ENCODE results near the gene RPS6KA6. TPM values are rescaled to one million over a fixed set of nuclear protein-coding genes. Genes with fewer than 3 reads are reported as not detected.

Gene RPS6KA6
- polyA plus RNA-seq, 1 experiment = 1.9 TPM

DNA sequence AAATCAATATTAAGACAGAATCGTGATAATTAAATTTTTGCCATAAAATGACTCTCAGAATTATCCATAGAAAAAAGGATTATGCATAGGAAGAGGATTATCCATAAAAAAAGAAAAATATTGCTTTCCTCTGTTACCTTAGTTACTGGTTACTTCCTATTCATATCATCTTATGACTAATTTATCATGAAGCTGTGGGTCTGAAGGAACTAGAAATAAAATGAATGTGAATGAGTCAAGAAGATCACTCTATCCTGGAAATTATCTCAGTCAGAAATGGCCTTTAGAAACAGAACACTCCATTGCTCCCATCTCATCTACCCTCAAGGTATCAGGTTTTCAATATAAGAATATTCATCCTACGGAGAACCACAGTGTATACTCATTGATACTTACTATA is 19.4 kb downstream of the RPS6KA6 start:
- no peak overlapping the region for H3K4me3 ChIP-seq (ENCODE audit: low read depth, low read length)
- no peaks in the 10 kb centered on the region for H3K36me3 ChIP-seq (ENCODE audit: control insufficient read depth, insufficient read depth, low read length)
- ChIA-PET POLR2A (no interaction called here), CTCF (no interaction called here)
- TF ChIP-seq CTCF (IDR thresholded peaks at IDR 0.05; ENCODE audit: insufficient read depth, low read depth, low read length) = no peak
- no peak for DNase-seq (ENCODE audit: low read depth)
- H3K27me3 ChIP-seq (ENCODE audit: control insufficient read depth, insufficient read depth, low read length) = no peaks in the 10 kb centered on the region

- H3K27me3 ChIP-seq (ENCODE audit: control insufficient read depth, insufficient read depth, low read length) = no peaks in the 10 kb centered on the region
- no peak for TF ChIP-seq CTCF (IDR thresholded peaks at IDR 0.05; ENCODE audit: insufficient read depth, low read depth, low read length)
- no peaks in the 10 kb centered on the region for H3K36me3 ChIP-seq (ENCODE audit: control insufficient read depth, insufficient read depth, low read length)
- no peak for DNase-seq (ENCODE audit: low read depth)
- CTCF ChIA-PET = no interaction called here
- POLR2A ChIA-PET = no interaction called here
- H3K4me3 ChIP-seq (ENCODE audit: low read depth, low read length) = no peak overlapping the region
Measured at GRCh38 chrX:84168095-84168494, 19.9 kb downstream of the RPS6KA6 start.

- H3K27me3 ChIP-seq (ENCODE audit: control insufficient read depth, insufficient read depth, low read length) = no peaks in the 10 kb centered on the region
- TF ChIP-seq CTCF (IDR thresholded peaks at IDR 0.05; ENCODE audit: insufficient read depth, low read depth, low read length) = no peak
- CTCF ChIA-PET = no interaction called here
- no peak overlapping the region for H3K4me3 ChIP-seq (ENCODE audit: low read depth, low read length)
- H3K36me3 ChIP-seq (ENCODE audit: control insufficient read depth, insufficient read depth, low read length) = no peaks in the 10 kb centered on the region
- DNase-seq (ENCODE audit: low read depth) = no peak
- POLR2A ChIA-PET = no interaction called here
Measured at GRCh38 chrX:84165711-84166110, 22.3 kb downstream of the RPS6KA6 start.

GRCh38 chrX:84162401-84162800 is 25.6 kb downstream of the RPS6KA6 start:
- Histone ChIP-seq H3K27me3 (ENCODE audit: control insufficient read depth, insufficient read depth, low read length) (no peaks in the 10 kb centered on the region), H3K36me3 (ENCODE audit: control insufficient read depth, insufficient read depth, low read length) (no peaks in the 10 kb centered on the region), H3K4me3 (ENCODE audit: low read depth, low read length) (no peak overlapping the region)
- no peak for TF ChIP-seq CTCF (IDR thresholded peaks at IDR 0.05; ENCODE audit: insufficient read depth, low read depth, low read length)
- CTCF ChIA-PET = no interaction called here
- POLR2A ChIA-PET = no interaction called here
- DNase-seq (ENCODE audit: low read depth) = no peak

GRCh38 chrX:84161641-84162040 is 26.4 kb downstream of the RPS6KA6 start:
- no peak overlapping the region for H3K4me3 ChIP-seq (ENCODE audit: low read depth, low read length)
- ChIA-PET CTCF (no interaction called here), POLR2A (no interaction called here)
- H3K36me3 ChIP-seq (ENCODE audit: control insufficient read depth, insufficient read depth, low read length) = no peaks in the 10 kb centered on the region
- no peak for DNase-seq (ENCODE audit: low read depth)
- TF ChIP-seq CTCF (IDR thresholded peaks at IDR 0.05; ENCODE audit: insufficient read depth, low read depth, low read length) = no peak
- no peaks in the 10 kb centered on the region for H3K27me3 ChIP-seq (ENCODE audit: control insufficient read depth, insufficient read depth, low read length)

All from BJ (cell line).